ENCODE results near the gene BRD4. TPM values are rescaled to one million over a fixed set of nuclear protein-coding genes. Genes with fewer than 3 reads are reported as not detected.

The BRD4 gene
- total RNA-seq, 1 donor from 2014 or later, result 60.9 TPM

- Histone ChIP-seq H3K27ac (replicated peaks) (peak overlapping the region; percentile 4), H3K27me3 (ENCODE audit: low read depth) (no peaks in the 10 kb centered on the region)
These were observed 46.3 kb downstream of the BRD4 start for GRCh38 chr19:15285896-15286591.

GRCh38 chr19:15284896-15285295, 47.4 kb downstream of the BRD4 start:
- Histone ChIP-seq H3K27me3 (ENCODE audit: low read depth) (no peaks in the 10 kb centered on the region), H3K4me3 (no peak overlapping the region), H3K36me3 (no peaks in the 10 kb centered on the region), H3K9me3 (replicated peaks) (no peaks in the 10 kb centered on the region), H3K4me1 (peaks cover 100% of the 10 kb centered on the region), H3K27ac (replicated peaks) (no peak overlapping the region)
- TF ChIP-seq, protein P1, sequence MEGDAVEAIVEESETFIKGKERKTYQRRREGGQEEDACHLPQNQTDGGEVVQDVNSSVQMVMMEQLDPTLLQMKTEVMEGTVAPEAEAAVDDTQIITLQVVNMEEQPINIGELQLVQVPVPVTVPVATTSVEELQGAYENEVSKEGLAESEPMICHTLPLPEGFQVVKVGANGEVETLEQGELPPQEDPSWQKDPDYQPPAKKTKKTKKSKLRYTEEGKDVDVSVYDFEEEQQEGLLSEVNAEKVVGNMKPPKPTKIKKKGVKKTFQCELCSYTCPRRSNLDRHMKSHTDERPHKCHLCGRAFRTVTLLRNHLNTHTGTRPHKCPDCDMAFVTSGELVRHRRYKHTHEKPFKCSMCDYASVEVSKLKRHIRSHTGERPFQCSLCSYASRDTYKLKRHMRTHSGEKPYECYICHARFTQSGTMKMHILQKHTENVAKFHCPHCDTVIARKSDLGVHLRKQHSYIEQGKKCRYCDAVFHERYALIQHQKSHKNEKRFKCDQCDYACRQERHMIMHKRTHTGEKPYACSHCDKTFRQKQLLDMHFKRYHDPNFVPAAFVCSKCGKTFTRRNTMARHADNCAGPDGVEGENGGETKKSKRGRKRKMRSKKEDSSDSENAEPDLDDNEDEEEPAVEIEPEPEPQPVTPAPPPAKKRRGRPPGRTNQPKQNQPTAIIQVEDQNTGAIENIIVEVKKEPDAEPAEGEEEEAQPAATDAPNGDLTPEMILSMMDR (IDR thresholded peaks at IDR 0.05; ENCODE audit: borderline replicate concordance), result no peak
- intact Hi-C loops (cut with micrococcal nuclease), result no loop called here
- DNase-seq, result no peak

More at GRCh38 chr19:15285896-15286591, 46.3 kb downstream of the BRD4 start:
- no peaks in the 10 kb centered on the region for H3K9me3 ChIP-seq (replicated peaks)
- DNase-seq, result no peak
- TF ChIP-seq, protein P1 (IDR thresholded peaks at IDR 0.05; ENCODE audit: borderline replicate concordance), result no peak
- peaks cover 100% of the 10 kb centered on the region for H3K4me1 ChIP-seq
- no peaks in the 10 kb centered on the region for H3K36me3 ChIP-seq
- H3K4me3 ChIP-seq, result no peak overlapping the region
- intact Hi-C loops (cut with micrococcal nuclease), result no loop called here

- TF ChIP-seq, protein P1 (IDR thresholded peaks at IDR 0.05; ENCODE audit: borderline replicate concordance), result no peak
- Histone ChIP-seq H3K9me3 (replicated peaks) (no peaks in the 10 kb centered on the region), H3K36me3 (no peaks in the 10 kb centered on the region), H3K27me3 (ENCODE audit: low read depth) (no peaks in the 10 kb centered on the region), H3K4me3 (no peak overlapping the region), H3K4me1 (peaks cover 100% of the 10 kb centered on the region), H3K27ac (replicated peaks) (peak overlapping the region; percentile 86)
- intact Hi-C loops (cut with micrococcal nuclease), result no loop called here
- DNase-seq, result no peak
These were observed 48.2 kb downstream of the BRD4 start for GRCh38 chr19:15284091-15284490.

DNA sequence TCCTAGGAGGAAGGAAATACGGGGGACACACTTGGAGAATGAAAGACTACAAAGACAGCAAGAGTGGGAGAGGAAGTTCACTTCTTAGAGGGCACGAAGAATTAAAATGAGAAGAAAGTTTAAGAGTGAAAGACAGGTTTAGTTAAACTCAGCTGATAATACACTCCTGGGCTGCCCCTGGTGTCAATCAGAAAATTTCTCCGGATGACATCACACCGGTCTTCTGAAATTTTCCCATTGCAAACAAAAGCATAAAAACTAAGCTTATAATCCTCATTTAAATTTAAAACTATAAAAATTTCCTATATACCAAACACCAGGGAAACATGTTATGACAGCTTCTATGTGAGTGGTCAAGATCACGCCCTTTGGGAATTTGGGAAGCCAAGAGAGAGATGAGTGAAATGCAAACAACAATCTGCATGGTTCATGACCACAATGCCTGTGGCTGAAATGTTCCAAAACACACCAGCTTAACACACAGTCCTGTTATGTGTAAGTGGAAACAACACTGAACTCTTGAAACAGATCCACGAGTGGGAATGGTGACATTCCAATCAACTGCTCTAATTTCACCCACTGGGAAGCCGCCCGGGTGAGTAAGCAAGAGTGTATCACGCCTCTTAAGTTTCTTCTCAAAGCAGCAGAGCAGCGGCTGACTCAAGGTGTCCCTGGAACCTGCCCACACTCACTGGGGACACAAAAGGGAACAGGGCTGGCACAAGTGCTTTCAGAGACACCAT, 49.0 kb downstream of the BRD4 start:
- Histone ChIP-seq H3K27ac (replicated peaks) (peak overlapping the region; percentile 86), H3K4me3 (no peak overlapping the region), H3K4me1 (peaks cover 100% of the 10 kb centered on the region), H3K36me3 (no peaks in the 10 kb centered on the region), H3K9me3 (replicated peaks) (no peaks in the 10 kb centered on the region), H3K27me3 (ENCODE audit: low read depth) (no peaks in the 10 kb centered on the region)
- TF ChIP-seq, protein P1 (IDR thresholded peaks at IDR 0.05; ENCODE audit: borderline replicate concordance), result no peak
- DNase-seq, result no peak
- intact Hi-C loops (cut with micrococcal nuclease), result no loop called here

GRCh38 chr19:15282311-15282705, 50.0 kb downstream of the BRD4 start:
- no peak overlapping the region for H3K4me3 ChIP-seq
- no peaks in the 10 kb centered on the region for H3K9me3 ChIP-seq (replicated peaks)
- H3K36me3 ChIP-seq, result no peaks in the 10 kb centered on the region
- no peaks in the 10 kb centered on the region for H3K27me3 ChIP-seq (ENCODE audit: low read depth)
- peak overlapping the region; percentile 86 for H3K27ac ChIP-seq (replicated peaks)
- TF ChIP-seq, protein P1 (IDR thresholded peaks at IDR 0.05; ENCODE audit: borderline replicate concordance), result no peak
- no peak for DNase-seq
- intact Hi-C loops (cut with micrococcal nuclease), result no loop called here
- peaks cover 100% of the 10 kb centered on the region for H3K4me1 ChIP-seq

All from left ventricle myocardium inferior (tissue), 1 donor.